HFFc6 (cell line): ENCODE data around the gene RBMS1. TPM values are rescaled to one million over a fixed set of nuclear protein-coding genes. Genes with fewer than 3 reads are reported as not detected.

Experiments
- DNase-seq: peaks from one replicate; pipeline ENCODE4 v3.0.0-alpha.2; 2018
- H3K27ac Mint-ChIP-seq: 2 replicates; pipeline ENCODE4 v1.8.0; 2020; ENCODE audit warnings: mild to moderate bottlenecking, mixed read lengths
- H3K27me3 Mint-ChIP-seq: 2 replicates; pipeline ENCODE4 v1.8.0; 2021; ENCODE audit warnings: mild to moderate bottlenecking, moderate library complexity, mixed read lengths; ENCODE audit not compliant: insufficient read depth
- H3K36me3 Mint-ChIP-seq: 2 replicates; pipeline ENCODE4 v1.8.0; 2021; ENCODE audit warnings: low read depth, mixed read lengths
- H3K4me1 Mint-ChIP-seq: 2 replicates; pipeline ENCODE4 v1.8.0; 2020; ENCODE audit warnings: low read depth, mixed read lengths
- H3K4me3 Mint-ChIP-seq: 2 replicates; pipeline ENCODE4 v1.8.0; 2020; ENCODE audit warnings: mild to moderate bottlenecking, moderate library complexity, mixed read lengths
- H3K9me3 Mint-ChIP-seq: 2 replicates; pipeline ENCODE4 v1.8.0; 2020; ENCODE audit warnings: mild to moderate bottlenecking, mixed read lengths
- CTCF ChIP-seq: fragments of 200-600 bp; sonication (generic); IDR thresholded peaks from 2 replicates; pipeline ENCODE4 v1.5.0; 2021; ENCODE audit warnings: antibody characterized with exemption, mild to moderate bottlenecking
- total RNA-seq, 6 experiments: library from RNA; stranded (reverse); fragmentation: NEBNext Ultra II Directional; extraction: Animal tissue kit (Norgen Biotek cat#: 25700); gene quantifications; 2 replicates in 1 of 6; 3 replicates in 5 of 6; pipeline ENCODE4 v1.2.3, GENCODE V29; 2021

Gene RBMS1
- total RNA-seq, 6 experiments from 2014 or later, result 88.7 to 111 (median 96.1) TPM

- peaks cover 30% of the 10 kb centered on the region for H3K36me3 Mint-ChIP-seq
- no peak for DNase-seq
- no peaks in the 10 kb centered on the region; the same call in none of the 2 replicates for H3K27me3 Mint-ChIP-seq
- no peaks in the 10 kb centered on the region for H3K9me3 Mint-ChIP-seq
- no peak for TF ChIP-seq CTCF
- peaks cover 87% of the 10 kb centered on the region for H3K4me1 Mint-ChIP-seq
- H3K27ac Mint-ChIP-seq, result peak overlapping the region; percentile 85
- H3K4me3 Mint-ChIP-seq, result no peak overlapping the region
Measured at GRCh38 chr2:160420711-160421110, 72.9 kb downstream of the RBMS1 start.

- Mint-ChIP-seq H3K4me3 (peak overlapping the region; percentile 7), H3K36me3 (peaks cover 25% of the 10 kb centered on the region), H3K4me1 (peaks cover 87% of the 10 kb centered on the region), H3K27ac (peak overlapping the region; percentile 85), H3K9me3 (no peaks in the 10 kb centered on the region), H3K27me3 (no peaks in the 10 kb centered on the region; the same call in none of the 2 replicates)
- peak; percentile 35 for DNase-seq
- TF ChIP-seq CTCF, result no peak
Measured at GRCh38 chr2:160419776-160420505, 73.7 kb downstream of the RBMS1 start.

- Mint-ChIP-seq H3K4me3 (no peak overlapping the region; the same call in 1 of the 2 replicates), H3K36me3 (peaks cover 25% of the 10 kb centered on the region), H3K4me1 (peaks cover 91% of the 10 kb centered on the region), H3K27me3 (no peaks in the 10 kb centered on the region; the same call in none of the 2 replicates), H3K9me3 (no peaks in the 10 kb centered on the region), H3K27ac (0 out of 2 replicates have a peak overlapping the region, but pooled peaks have one; percentile 78)
- TF ChIP-seq CTCF, result no peak
- DNase-seq, result no peak
Measured at GRCh38 chr2:160418853-160419252, 74.8 kb downstream of the RBMS1 start.

GRCh38 chr2:160418398-160418765 lies 75.2 kb downstream of the RBMS1 start:
- Mint-ChIP-seq H3K27ac (peak overlapping the region; percentile 78), H3K4me1 (peaks cover 87% of the 10 kb centered on the region), H3K9me3 (no peaks in the 10 kb centered on the region), H3K4me3 (peak overlapping the region; percentile 65), H3K27me3 (no peaks in the 10 kb centered on the region; the same call in none of the 2 replicates), H3K36me3 (peaks cover 20% of the 10 kb centered on the region)
- DNase-seq, result no peak
- no peak for TF ChIP-seq CTCF

GRCh38 chr2:160417745-160418397 lies 75.7 kb downstream of the RBMS1 start:
- H3K36me3 Mint-ChIP-seq, result peaks cover 15% of the 10 kb centered on the region; the same call in 1 of the 2 replicates
- peaks cover 83% of the 10 kb centered on the region for H3K4me1 Mint-ChIP-seq
- DNase-seq, result peak; percentile 91
- peak overlapping the region; percentile 78 for H3K27ac Mint-ChIP-seq
- H3K27me3 Mint-ChIP-seq, result no peaks in the 10 kb centered on the region; the same call in none of the 2 replicates
- H3K4me3 Mint-ChIP-seq, result peak overlapping the region; percentile 65
- no peaks in the 10 kb centered on the region for H3K9me3 Mint-ChIP-seq
- TF ChIP-seq CTCF, result no peak
